Measurements from ENCODE around the gene CD28. TPM values are rescaled to one million over a fixed set of nuclear protein-coding genes. Genes with fewer than 3 reads are reported as not detected.

CD28 gene
- polyA plus RNA-seq, 2 of the 4 experiments (the other 2 are of a cell fraction): not detected

DNA sequence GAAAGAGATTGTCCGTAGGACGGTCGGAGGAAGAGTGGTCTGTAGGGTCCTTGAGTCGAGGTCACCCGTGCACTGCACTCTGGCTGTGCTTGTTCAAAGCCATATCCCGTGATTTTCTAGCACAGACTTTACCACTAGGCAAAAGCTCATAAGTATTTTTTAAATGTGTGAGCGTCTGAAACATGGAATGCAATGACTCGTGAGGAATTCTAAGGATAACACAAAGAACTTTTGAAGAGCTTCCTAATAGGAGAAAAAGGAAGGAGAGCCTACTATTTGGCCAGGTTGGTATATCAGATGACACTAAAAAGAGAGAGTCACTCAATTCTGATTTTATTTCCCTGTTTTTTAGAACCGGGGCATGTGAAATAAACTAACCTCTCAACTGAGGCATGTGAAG, 68.3 kb downstream of the CD28 start:
- FAIRE-seq: no peak
- Histone ChIP-seq H3K27ac (no peak overlapping the region), H3K9me3 (no peaks in the 10 kb centered on the region), H3K4me2 (no peak overlapping the region), H3K4me1 (no peaks in the 10 kb centered on the region), H3K4me3 (no peak overlapping the region)
- CTCF ChIA-PET: no interaction called here
- WGBS (ENCODE audit: missing lambda C conversion rate): 52% methylated on average over 9 of the region's 9 CpGs
- TF ChIP-seq ESRRA (IDR thresholded peaks at IDR 0.05; ENCODE audit: borderline replicate concordance, low read length) (no peak), TFCP2L1 (CRISPR knock-in tag; IDR thresholded peaks at IDR 0.05) (no peak), FOSL2 (IDR thresholded peaks at IDR 0.05) (no peak), FOSL2 (CRISPR knock-in tag; IDR thresholded peaks at IDR 0.05) (no peak), JUN (IDR thresholded peaks at IDR 0.05) (no peak), CHD2 (IDR thresholded peaks at IDR 0.05; ENCODE audit: low read length, partially characterized antibody) (no peak), RCOR1 (IDR thresholded peaks at IDR 0.05; ENCODE audit: low read depth, low read length) (no peak), EHMT2 (IDR thresholded peaks at IDR 0.05; ENCODE audit: low read depth) (no peak), RNF2 (IDR thresholded peaks at IDR 0.05; ENCODE audit: borderline replicate concordance, low read depth) (no peak), NPAS2 (CRISPR knock-in tag; IDR thresholded peaks at IDR 0.05; ENCODE audit: borderline replicate concordance) (no peak), EP300 (IDR thresholded peaks at IDR 0.05) (no peak), ZSCAN20 (CRISPR knock-in tag; IDR thresholded peaks at IDR 0.05) (no peak), FOSB (CRISPR knock-in tag; IDR thresholded peaks at IDR 0.05) (no peak), HDAC2 (IDR thresholded peaks at IDR 0.05) (no peak), ZNF302 (CRISPR knock-in tag; IDR thresholded peaks at IDR 0.05) (no peak), HOXB5 (CRISPR knock-in tag; IDR thresholded peaks at IDR 0.05) (no peak)
- TF ChIP-seq, protein P1, sequence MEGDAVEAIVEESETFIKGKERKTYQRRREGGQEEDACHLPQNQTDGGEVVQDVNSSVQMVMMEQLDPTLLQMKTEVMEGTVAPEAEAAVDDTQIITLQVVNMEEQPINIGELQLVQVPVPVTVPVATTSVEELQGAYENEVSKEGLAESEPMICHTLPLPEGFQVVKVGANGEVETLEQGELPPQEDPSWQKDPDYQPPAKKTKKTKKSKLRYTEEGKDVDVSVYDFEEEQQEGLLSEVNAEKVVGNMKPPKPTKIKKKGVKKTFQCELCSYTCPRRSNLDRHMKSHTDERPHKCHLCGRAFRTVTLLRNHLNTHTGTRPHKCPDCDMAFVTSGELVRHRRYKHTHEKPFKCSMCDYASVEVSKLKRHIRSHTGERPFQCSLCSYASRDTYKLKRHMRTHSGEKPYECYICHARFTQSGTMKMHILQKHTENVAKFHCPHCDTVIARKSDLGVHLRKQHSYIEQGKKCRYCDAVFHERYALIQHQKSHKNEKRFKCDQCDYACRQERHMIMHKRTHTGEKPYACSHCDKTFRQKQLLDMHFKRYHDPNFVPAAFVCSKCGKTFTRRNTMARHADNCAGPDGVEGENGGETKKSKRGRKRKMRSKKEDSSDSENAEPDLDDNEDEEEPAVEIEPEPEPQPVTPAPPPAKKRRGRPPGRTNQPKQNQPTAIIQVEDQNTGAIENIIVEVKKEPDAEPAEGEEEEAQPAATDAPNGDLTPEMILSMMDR (IDR thresholded peaks at IDR 0.05): no peak
- TF ChIP-seq, protein P2, sequence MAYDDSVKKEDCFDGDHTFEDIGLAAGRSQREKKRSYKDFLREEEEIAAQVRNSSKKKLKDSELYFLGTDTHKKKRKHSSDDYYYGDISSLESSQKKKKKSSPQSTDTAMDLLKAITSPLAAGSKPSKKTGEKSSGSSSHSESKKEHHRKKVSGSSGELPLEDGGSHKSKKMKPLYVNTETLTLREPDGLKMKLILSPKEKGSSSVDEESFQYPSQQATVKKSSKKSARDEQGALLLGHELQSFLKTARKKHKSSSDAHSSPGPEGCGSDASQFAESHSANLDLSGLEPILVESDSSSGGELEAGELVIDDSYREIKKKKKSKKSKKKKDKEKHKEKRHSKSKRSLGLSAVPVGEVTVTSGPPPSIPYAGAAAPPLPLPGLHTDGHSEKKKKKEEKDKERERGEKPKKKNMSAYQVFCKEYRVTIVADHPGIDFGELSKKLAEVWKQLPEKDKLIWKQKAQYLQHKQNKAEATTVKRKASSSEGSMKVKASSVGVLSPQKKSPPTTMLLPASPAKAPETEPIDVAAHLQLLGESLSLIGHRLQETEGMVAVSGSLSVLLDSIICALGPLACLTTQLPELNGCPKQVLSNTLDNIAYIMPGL (CRISPR knock-in tag; IDR thresholded peaks at IDR 0.05; ENCODE audit: borderline replicate concordance): no peak
- TF ChIP-seq, protein P3, sequence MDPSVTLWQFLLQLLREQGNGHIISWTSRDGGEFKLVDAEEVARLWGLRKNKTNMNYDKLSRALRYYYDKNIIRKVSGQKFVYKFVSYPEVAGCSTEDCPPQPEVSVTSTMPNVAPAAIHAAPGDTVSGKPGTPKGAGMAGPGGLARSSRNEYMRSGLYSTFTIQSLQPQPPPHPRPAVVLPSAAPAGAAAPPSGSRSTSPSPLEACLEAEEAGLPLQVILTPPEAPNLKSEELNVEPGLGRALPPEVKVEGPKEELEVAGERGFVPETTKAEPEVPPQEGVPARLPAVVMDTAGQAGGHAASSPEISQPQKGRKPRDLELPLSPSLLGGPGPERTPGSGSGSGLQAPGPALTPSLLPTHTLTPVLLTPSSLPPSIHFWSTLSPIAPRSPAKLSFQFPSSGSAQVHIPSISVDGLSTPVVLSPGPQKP (IDR thresholded peaks at IDR 0.05; ENCODE audit: low read depth, low read length): no peak
- TF ChIP-seq, protein P4, sequence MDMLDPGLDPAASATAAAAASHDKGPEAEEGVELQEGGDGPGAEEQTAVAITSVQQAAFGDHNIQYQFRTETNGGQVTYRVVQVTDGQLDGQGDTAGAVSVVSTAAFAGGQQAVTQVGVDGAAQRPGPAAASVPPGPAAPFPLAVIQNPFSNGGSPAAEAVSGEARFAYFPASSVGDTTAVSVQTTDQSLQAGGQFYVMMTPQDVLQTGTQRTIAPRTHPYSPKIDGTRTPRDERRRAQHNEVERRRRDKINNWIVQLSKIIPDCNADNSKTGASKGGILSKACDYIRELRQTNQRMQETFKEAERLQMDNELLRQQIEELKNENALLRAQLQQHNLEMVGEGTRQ (IDR thresholded peaks at IDR 0.05): no peak
- DNase-seq (ENCODE audit: low read depth in 1 of 2, low spot score in 1 of 2): no peak
- no peak for ATAC-seq
- POLR2A ChIA-PET: no interaction called here

DNA sequence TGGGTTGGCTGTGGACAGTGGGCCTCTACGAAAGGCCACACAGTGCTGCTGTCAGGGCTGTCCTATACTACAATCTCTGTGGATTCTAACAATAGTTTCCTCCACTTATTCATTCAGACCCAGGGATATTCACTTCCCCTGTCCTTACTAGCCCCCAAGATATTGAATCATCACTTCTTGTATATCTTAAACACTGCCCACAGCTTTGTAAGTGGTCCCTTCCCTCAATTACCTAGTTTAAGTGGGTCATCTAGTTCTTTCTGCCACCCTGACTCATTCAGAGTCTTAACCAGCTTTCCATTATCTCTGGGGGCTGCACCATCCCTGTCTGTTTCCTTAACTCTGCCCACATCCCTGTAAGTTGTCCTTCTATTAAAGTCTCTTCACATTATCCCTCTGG, 69.2 kb downstream of the CD28 start:
- FAIRE-seq (no peak), ATAC-seq (no peak)
- POLR2A ChIA-PET: no interaction called here

More for the DNA sequence above, 69.2 kb downstream of the CD28 start:
- DNase-seq (ENCODE audit: low read depth in 1 of 2, low spot score in 1 of 2): no peak
- no peak overlapping the region for H3K27ac ChIP-seq
- no peak overlapping the region for H3K4me2 ChIP-seq
- CTCF ChIA-PET: no interaction called here
- no peak overlapping the region for H3K4me3 ChIP-seq
- 63% methylated on average over 1 of the region's 1 CpG for WGBS (ENCODE audit: missing lambda C conversion rate)
- no peaks in the 10 kb centered on the region for H3K4me1 ChIP-seq
- TF ChIP-seq HOXA7 (CRISPR knock-in tag; IDR thresholded peaks at IDR 0.05) (no peak), JUNB (IDR thresholded peaks at IDR 0.05) (no peak), PHF8 (IDR thresholded peaks at IDR 0.05; ENCODE audit: borderline replicate concordance, low read depth) (no peak), NFE2L2 (conservative IDR thresholded peaks at IDR 0.05; ENCODE audit: low read length) (no peak), GATA3 (IDR thresholded peaks at IDR 0.05; ENCODE audit: borderline replicate concordance) (no peak), HDAC2 (IDR thresholded peaks at IDR 0.05) (no peak), MAFK (IDR thresholded peaks at IDR 0.05; ENCODE audit: partially characterized antibody) (no peak)
- H3K9me3 ChIP-seq: no peaks in the 10 kb centered on the region
